SK-MEL-5 (cell line): Measurements from ENCODE around the gene HLA-F. TPM values are rescaled to one million over a fixed set of nuclear protein-coding genes. Genes with fewer than 3 reads are reported as not detected.

Source experiments
- small RNA-seq, 2 experiments: library from RNA; depleted of rRNA; stranded (forward); fragments of <200 nt; gene quantifications; one replicate each; pipeline ENCODE3, GENCODE V24; 2014
- total RNA-seq: library from RNA; depleted of rRNA; stranded (reverse); fragments of >200 nt; shearing (Covaris generic); gene quantifications from 2 replicates; pipeline ENCODE4 v1.2.3, GENCODE V29; 2014; rRNA removed

HLA-F gene
- total RNA-seq, 1 experiment from 2014 or later, result 28.0 TPM

Small RNAs within 50 kb of the gene (small RNA-seq; reads per million reads assigned to genes)
- gene AL645939.2 (0 reads per million in 2 experiments), gene AL645939.3 (0 reads per million in 2 experiments), gene AL645939.4 (0 reads per million in 2 experiments), gene RF00019 (0 reads per million in 2 experiments)

Other genes with a start within 250 kb of the HLA-F start
- gene MAS1L, start 235.5 kb upstream of the HLA-F start, total RNA-seq, result not detected in 2 replicates
- not detected in 2 replicates for gene UBD, start 163.7 kb upstream of the HLA-F start, total RNA-seq
- not detected in 2 replicates for gene OR2H2, start 138.3 kb upstream of the HLA-F start, total RNA-seq
- 9.4 and 10.7 TPM in 2 replicates for gene GABBR1, start 90.3 kb upstream of the HLA-F start, total RNA-seq
- not detected in 2 replicates for gene MOG, start 66.3 kb upstream of the HLA-F start, total RNA-seq
- not detected in 2 replicates for gene ZFP57, start 42.3 kb upstream of the HLA-F start, total RNA-seq
- gene HLA-G, start 104.4 kb downstream of the HLA-F start, total RNA-seq, result 0.32 and 0.37 TPM in 2 replicates
- 451 and 474 TPM in 2 replicates for gene HLA-A, start 219.1 kb downstream of the HLA-F start, total RNA-seq